ENCODE data around the gene INPP5K. TPM values are rescaled to one million over a fixed set of nuclear protein-coding genes. Genes with fewer than 3 reads are reported as not detected.

The INPP5K gene
- total and polyA plus RNA-seq, 10 of the 15 experiments (the other 5 are each of a cell fraction or from before 2014, with no cell fraction given), result 0.58 to 41.2 (median 23.3) TPM

- TF ChIP-seq MAX (IDR thresholded peaks at IDR 0.05; ENCODE audit: low read depth, low read length), result no peak
- TF ChIP-seq IKZF2 (IDR thresholded peaks at IDR 0.05), result no peak
- TF ChIP-seq ESRRA (IDR thresholded peaks at IDR 0.05; ENCODE audit: low read length), result no peak
- TF ChIP-seq CBX5 (IDR thresholded peaks at IDR 0.05; ENCODE audit: low read depth), result no peak
Measured at GRCh38 chr17:1464186-1464585, 52.2 kb downstream of the INPP5K start (continued).

- in situ Hi-C loops (cut with MboI), result no loop called here
- WGBS (ENCODE audit: insufficient coverage, insufficient replicate concordance, low lambda C conversion rate, missing lambda C conversion rate), result 83% methylated on average over 31 of the region's 33 CpGs
- RAD21 ChIA-PET (ENCODE audit: unreplicated experiment), result interaction anchor here (0.6 to 1.3 kb wide), 4 partner anchors 12 to 97 kb away, joined by 3 to 5 read pairs (median 4); no protein-coding TSS in a partner anchor
Measured at GRCh38 chr17:1462164-1463112, 54.0 kb downstream of the INPP5K start.

More at GRCh38 chr17:1462164-1463112, 54.0 kb downstream of the INPP5K start:
- H3K9me3 ChIP-seq (replicated peaks; ENCODE audit: control insufficient read depth, insufficient read depth, low read length), result no peaks in the 10 kb centered on the region
- no peak overlapping the region for H2AFZ ChIP-seq (ENCODE audit: control insufficient read depth, low read depth, low read length)
- SMC1A ChIA-PET (ENCODE audit: uncharacterized antibody, unreplicated experiment), result interaction anchor here (1.0 to 1.3 kb wide), 6 partner anchors 11 to 100 kb away, joined by 3 to 7 read pairs (median 3); no protein-coding TSS in a partner anchor
- no peak for TF ChIP-seq STAT1 (conservative IDR thresholded peaks at IDR 0.05)
- TF ChIP-seq PKNOX1 (IDR thresholded peaks at IDR 0.05), result 0 out of 2 replicates have a peak, but pooled peaks have one; percentile 44
- CTCF ChIA-PET, result interaction anchor here (0.6 to 1.3 kb wide), 6 partner anchors 11 to 126 kb away, joined by 3 to 8 read pairs (median 4); no protein-coding TSS in a partner anchor
- H3K79me2 ChIP-seq (ENCODE audit: control insufficient read depth, insufficient read depth, low read length), result no peaks in the 10 kb centered on the region
- H3K4me2 ChIP-seq (ENCODE audit: control insufficient read depth, insufficient read depth), result peak overlapping the region; percentile 61; the same call in 1 of the 2 replicates
- POLR2A ChIA-PET, result interaction anchor here (0.6 to 2.1 kb wide), 4 partner anchors 12 to 97 kb away, joined by 3 to 11 read pairs (median 4); no protein-coding TSS in a partner anchor
- ATAC-seq, result no peak
- H3K4me1 ChIP-seq (ENCODE audit: control insufficient read depth, insufficient read depth, low read length), result peaks cover 16% of the 10 kb centered on the region
- H3K9ac ChIP-seq (ENCODE audit: control insufficient read depth, insufficient read depth, low read length), result no peak overlapping the region
- no TSS peak for BruUV-seq (replicated peaks)
- H4K20me1 ChIP-seq (ENCODE audit: control insufficient read depth, insufficient read depth), result no peaks in the 10 kb centered on the region
- no peak for FAIRE-seq
- no peaks in the 10 kb centered on the region; a peak in 2 of 4 replicates for H3K36me3 ChIP-seq (ENCODE audit: control insufficient read depth in 2 of 2, insufficient read depth in 2 of 2, low read length in 1 of 2)
- no peaks in the 10 kb centered on the region for H3K27me3 ChIP-seq (replicated peaks in 1 of 2; ENCODE audit: control insufficient read depth in 2 of 2, insufficient read depth in 2 of 2, low read length in 1 of 2)
- DNase-seq (ENCODE audit: low read depth, low spot score), result no peak
- H3K27ac ChIP-seq (ENCODE audit: control insufficient read depth, insufficient read depth), result no peak overlapping the region
- H3K4me3 ChIP-seq, result no peak overlapping the region; the same call in 1 of the 2 replicates
- intact Hi-C loops (cut with micrococcal nuclease; ENCODE audit: unreplicated experiment), result no loop called here
